Left ventricle myocardium inferior (tissue), 1 donor: ENCODE data around the gene COL18A1. TPM values are rescaled to one million over a fixed set of nuclear protein-coding genes. Genes with fewer than 3 reads are reported as not detected.
A peak's percentile ranks its signal among the peaks of the same experiment; 100 is the strongest.

Experiments used
- DNase-seq: peaks from one replicate; pipeline ENCODE4 v3.0.0-alpha.2; 2020
- H3K27ac ChIP-seq: fragments of 200-600 bp; replicated peaks from 2 replicates; pipeline ENCODE4 v1.8.0; 2021
- H3K27me3 ChIP-seq: fragments of 200-600 bp; 2 replicates; pipeline ENCODE4 v1.8.0; 2021; ENCODE audit warnings: low read depth
- H3K36me3 ChIP-seq: fragments of 200-600 bp; 2 replicates; pipeline ENCODE4 v1.8.0; 2021
- H3K4me1 ChIP-seq: fragments of 200-600 bp; 2 replicates; pipeline ENCODE4 v1.8.0; 2021
- H3K4me3 ChIP-seq: fragments of 200-600 bp; 2 replicates; pipeline ENCODE4 v1.8.0; 2021; ENCODE audit warnings: mild to moderate bottlenecking, moderate library complexity
- H3K9me3 ChIP-seq: fragments of 200-600 bp; replicated peaks from 2 replicates; pipeline ENCODE4 v1.8.0; 2021
- CTCF ChIP-seq: fragments of 200-600 bp; IDR thresholded peaks from 2 replicates; pipeline ENCODE4 v1.8.0; 2021; ENCODE audit warnings: antibody characterized with exemption, mild to moderate bottlenecking, borderline replicate concordance
- intact Hi-C: fragments of 100-400 bp; cut with micrococcal nuclease; formaldehyde crosslinking; loops from one replicate; pipeline ENCODE4 v1.11.0; 2022
- total RNA-seq: library from RNA; stranded (reverse); fragmentation: NEBNext Ultra II Directional; extraction: Animal tissue kit (Norgen Biotek cat#: 25700); gene quantifications from one replicate; pipeline ENCODE4 v1.2.1, GENCODE V29; 2021
- donor health status: DM: no; HTN: yes; CAD: no; lungs with severe emphysema.

The COL18A1 gene
- total RNA-seq, 1 donor from 2014 or later: 66.5 TPM

GRCh38 chr21:45417951-45418300, 13.0 kb downstream of the COL18A1 start:
- no peaks in the 10 kb centered on the region for H3K36me3 ChIP-seq
- H3K27ac ChIP-seq: peak overlapping the region; percentile 16
- H3K27me3 ChIP-seq: no peaks in the 10 kb centered on the region
- no peak overlapping the region for H3K4me3 ChIP-seq
- intact Hi-C loops: no loop called here
- TF ChIP-seq CTCF: no peak
- peaks cover 80% of the 10 kb centered on the region for H3K4me1 ChIP-seq
- no peaks in the 10 kb centered on the region for H3K9me3 ChIP-seq
- DNase-seq: peak; percentile 11

GRCh38 chr21:45418301-45419071, 13.5 kb downstream of the COL18A1 start:
- intact Hi-C loops: no loop called here
- peak overlapping the region; percentile 16 for H3K27ac ChIP-seq

GRCh38 chr21:45419162-45419561, 14.2 kb downstream of the COL18A1 start:
- TF ChIP-seq CTCF: no peak
- DNase-seq: peak; percentile 11
- no peaks in the 10 kb centered on the region for H3K9me3 ChIP-seq
- no peak overlapping the region for H3K27ac ChIP-seq
- H3K4me3 ChIP-seq: no peak overlapping the region
- H3K27me3 ChIP-seq: no peaks in the 10 kb centered on the region
- intact Hi-C loops: no loop called here
- peaks cover 67% of the 10 kb centered on the region for H3K4me1 ChIP-seq
- H3K36me3 ChIP-seq: no peaks in the 10 kb centered on the region

More at GRCh38 chr21:45418301-45419071, 13.5 kb downstream of the COL18A1 start:
- H3K36me3 ChIP-seq: no peaks in the 10 kb centered on the region
- H3K4me3 ChIP-seq: no peak overlapping the region
- H3K9me3 ChIP-seq: no peaks in the 10 kb centered on the region
- H3K4me1 ChIP-seq: peaks cover 74% of the 10 kb centered on the region
- no peak for TF ChIP-seq CTCF
- DNase-seq: peak; percentile 12
- no peaks in the 10 kb centered on the region for H3K27me3 ChIP-seq

- Histone ChIP-seq H3K36me3 (no peaks in the 10 kb centered on the region), H3K4me3 (peak overlapping the region; percentile 27), H3K9me3 (no peaks in the 10 kb centered on the region), H3K27ac (peak overlapping the region; percentile 84), H3K4me1 (peaks cover 60% of the 10 kb centered on the region), H3K27me3 (no peaks in the 10 kb centered on the region)
- TF ChIP-seq CTCF: no peak
- intact Hi-C loops: no loop called here
- DNase-seq: peak; percentile 59
Measured at GRCh38 chr21:45420061-45421041, 15.4 kb downstream of the COL18A1 start.

- peak; percentile 18 for DNase-seq
- intact Hi-C loops: no loop called here
- Histone ChIP-seq H3K4me1 (peaks cover 54% of the 10 kb centered on the region), H3K36me3 (no peaks in the 10 kb centered on the region), H3K27me3 (no peaks in the 10 kb centered on the region), H3K27ac (peak overlapping the region; percentile 84), H3K4me3 (no peak overlapping the region), H3K9me3 (no peaks in the 10 kb centered on the region)
- no peak for TF ChIP-seq CTCF
Measured at GRCh38 chr21:45421071-45421845, 16.3 kb downstream of the COL18A1 start.
